GM23248 (cell line): ENCODE results near the gene CDC34. TPM values are rescaled to one million over a fixed set of nuclear protein-coding genes. Genes with fewer than 3 reads are reported as not detected.

Source experiments
- DNase-seq: peaks from one replicate; pipeline ENCODE4 v3.0.0-alpha.2; 2015
- H2AFZ ChIP-seq: fragments of 200-600 bp; sonication (generic); 2 replicates; pipeline ENCODE4 v1.6.1; 2016; ENCODE audit warnings: antibody characterized with exemption
- H3F3A ChIP-seq: fragments of 200-600 bp; sonication (generic); 2 replicates; pipeline ENCODE4 v1.6.1; 2016; ENCODE audit warnings: mild to moderate bottlenecking, antibody characterized with exemption, mixed run types; ENCODE audit not compliant: insufficient read depth
- H3K27ac ChIP-seq: fragments of 200-600 bp; sonication (generic); 2 replicates; pipeline ENCODE4 v1.5.1; 2016; ENCODE audit warnings: mild to moderate bottlenecking
- H3K27me3 ChIP-seq: fragments of 200-600 bp; sonication (generic); replicated peaks from 2 replicates; pipeline ENCODE4 v1.6.1; 2016; ENCODE audit warnings: mild to moderate bottlenecking; ENCODE audit not compliant: insufficient read depth
- H3K36me3 ChIP-seq: fragments of 200-600 bp; sonication (generic); 2 replicates; pipeline ENCODE4 v1.6.1; 2016; ENCODE audit warnings: low read depth, mild to moderate bottlenecking
- H3K4me1 ChIP-seq: fragments of 200-600 bp; sonication (generic); 2 replicates; pipeline ENCODE4 v1.6.1; 2016; ENCODE audit warnings: mild to moderate bottlenecking; ENCODE audit not compliant: insufficient read depth
- H3K4me2 ChIP-seq: fragments of 200-600 bp; sonication (generic); one replicate; pipeline ENCODE4 v1.6.1; 2016; ENCODE audit warnings: mild to moderate bottlenecking; ENCODE audit not compliant: unreplicated experiment
- H3K4me3 ChIP-seq: fragments of 200-600 bp; sonication (generic); 2 replicates; pipeline ENCODE4 v1.5.1; 2016; ENCODE audit warnings: mild to moderate bottlenecking
- H3K79me2 ChIP-seq: fragments of 200-600 bp; sonication (generic); 2 replicates; pipeline ENCODE4 v1.6.1; 2016; ENCODE audit warnings: mild to moderate bottlenecking; ENCODE audit not compliant: insufficient read depth
- H3K9ac ChIP-seq: fragments of 200-600 bp; sonication (generic); 2 replicates; pipeline ENCODE4 v1.6.1; 2016; ENCODE audit warnings: mild to moderate bottlenecking
- H3K9me2 ChIP-seq: fragments of 200-600 bp; sonication (generic); 2 replicates; pipeline ENCODE4 v1.6.1; 2016; ENCODE audit warnings: mixed run types, mild to moderate bottlenecking, moderate library complexity; ENCODE audit not compliant: insufficient read depth
- H3K9me3 ChIP-seq: fragments of 200-600 bp; sonication (generic); one replicate; pipeline ENCODE4 v1.6.1; 2017; ENCODE audit warnings: low read depth
- H4K20me1 ChIP-seq: fragments of 200-600 bp; sonication (generic); 2 replicates; pipeline ENCODE4 v1.6.0; 2016; ENCODE audit not compliant: insufficient read depth
- EZH2 ChIP-seq: fragments of 200-600 bp; sonication (generic); IDR thresholded peaks from 2 replicates; pipeline ENCODE4 v1.6.1; 2018; ENCODE audit warnings: antibody characterized with exemption, mild to moderate bottlenecking; ENCODE audit not compliant: insufficient read depth, poor library complexity, severe bottlenecking
- EZH2phosphoT487 ChIP-seq: fragments of 200-600 bp; sonication (generic); IDR thresholded peaks from 2 replicates; pipeline ENCODE4 v1.6.1; 2018; ENCODE audit warnings: antibody characterized with exemption, moderate library complexity, mild to moderate bottlenecking, low read depth; ENCODE audit not compliant: insufficient read depth
- WGBS, 2 experiments: methylation state at CpG; one replicate each; pipeline ENCODE4 v1.1.6; 2015 to 2017; ENCODE audit warnings: low lambda C conversion rate in 2 of 2, low coverage in 1 of 2; ENCODE audit errors: missing lambda C conversion rate in 2 of 2; 5-methylcytosine and 5-hydroxymethylcytosine counted together
- in situ Hi-C: fragments of 300-500 bp; cut with MboI; formaldehyde crosslinking; loops from 2 replicates; pipeline ENCODE4 v1.15.0; 2020
- polyA plus RNA-seq: library from polyadenylated mRNA; unstranded; fragments of >200 nt; fragmentation: Nextera tagmentation; extraction: Ambion mirVana; gene quantifications from 2 replicates; pipeline ENCODE4 v1.2.1, GENCODE V29; 2016
- total RNA-seq: library from RNA; depleted of rRNA; stranded (reverse); fragments of >200 nt; shearing (Covaris generic); gene quantifications from 2 replicates; pipeline ENCODE4 v1.2.3, GENCODE V29; 2014

CDC34 gene
- total and polyA plus RNA-seq, 2 experiments from 2014 or later = 46.4 to 50.8 TPM

DNA sequence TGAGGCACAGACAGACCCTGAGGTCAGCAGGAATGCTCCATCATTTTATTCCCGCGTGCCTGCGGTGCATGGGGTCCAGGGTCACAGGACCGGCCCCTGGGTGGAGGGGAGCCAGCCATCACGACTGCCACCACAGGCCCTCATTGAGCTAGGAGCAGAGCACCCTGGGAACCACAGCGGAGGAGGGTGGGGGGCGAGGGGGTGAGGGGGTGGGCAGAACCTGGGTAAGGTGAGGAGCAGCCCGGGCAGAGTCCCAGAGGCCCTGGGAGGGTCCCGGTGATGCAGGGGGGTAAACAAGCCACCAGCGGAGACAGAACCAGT lies 36.5 kb upstream of the CDC34 start:
- no peaks in the 10 kb centered on the region for H3K36me3 ChIP-seq
- no peaks in the 10 kb centered on the region for H3K79me2 ChIP-seq
- 43 to 44% methylated on average over 8 to 10 of the region's 10 CpGs for WGBS, 2 experiments
- in situ Hi-C loops = no loop called here
- TF ChIP-seq EZH2 (no peak), EZH2phosphoT487 (no peak)
- no peaks in the 10 kb centered on the region for H3K4me1 ChIP-seq
- no peaks in the 10 kb centered on the region for H3K9me2 ChIP-seq
- no peak overlapping the region for H3K4me3 ChIP-seq
- H3K9ac ChIP-seq = no peak overlapping the region
- H3K27ac ChIP-seq = no peak overlapping the region
- H3F3A ChIP-seq = 0 out of 2 replicates have a peak, but pooled peaks cover 6% of the 10 kb centered on the region
- H2AFZ ChIP-seq = no peak overlapping the region
- H3K4me2 ChIP-seq = no peak overlapping the region
- no peaks in the 10 kb centered on the region for H3K9me3 ChIP-seq
- no peaks in the 10 kb centered on the region for H4K20me1 ChIP-seq
- DNase-seq = no peak
- peaks cover 5% of the 10 kb centered on the region for H3K27me3 ChIP-seq

DNA sequence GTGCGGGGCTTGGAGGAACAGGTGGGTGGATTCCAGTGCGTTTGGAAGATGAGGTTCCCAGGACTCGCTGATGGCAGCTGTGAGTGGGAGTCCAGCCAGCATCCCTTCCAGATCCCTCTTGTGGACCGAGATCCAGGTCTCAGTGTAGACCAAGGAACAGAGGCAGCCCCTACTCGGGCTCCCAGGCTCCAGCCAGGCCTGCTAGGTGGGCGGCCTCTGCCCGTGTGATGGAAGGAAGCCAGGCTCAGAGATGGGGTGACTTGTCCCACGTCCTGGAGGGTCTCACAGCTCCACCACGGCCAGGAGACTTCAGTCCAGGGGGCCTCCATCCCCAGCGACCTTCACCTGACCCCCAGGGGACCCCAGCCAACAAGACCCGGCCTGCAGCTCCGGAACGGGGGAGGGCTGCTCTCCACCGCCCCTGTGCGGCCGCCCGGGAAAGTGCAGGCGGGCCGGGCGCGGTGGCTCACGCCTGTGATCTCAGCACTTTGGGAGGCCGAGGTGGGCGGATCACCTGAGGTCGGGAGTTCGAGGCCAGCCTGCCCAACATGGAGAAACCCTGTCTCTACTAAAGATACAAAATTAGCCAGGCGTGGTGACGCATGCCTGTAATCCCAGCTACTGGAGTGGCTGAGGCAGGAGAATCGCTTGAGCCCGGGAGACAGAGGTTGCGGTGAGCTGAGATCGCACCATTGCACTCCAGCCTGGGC lies 36.0 kb upstream of the CDC34 start:
- Histone ChIP-seq H3K4me2 (no peak overlapping the region), H4K20me1 (no peaks in the 10 kb centered on the region), H3K4me3 (no peak overlapping the region), H2AFZ (no peak overlapping the region), H3K79me2 (no peaks in the 10 kb centered on the region), H3K9me3 (no peaks in the 10 kb centered on the region), H3K27ac (no peak overlapping the region), H3K4me1 (no peaks in the 10 kb centered on the region), H3K27me3 (peaks cover 5% of the 10 kb centered on the region), H3F3A (0 out of 2 replicates have a peak, but pooled peaks cover under 1% of the 10 kb centered on the region), H3K36me3 (no peaks in the 10 kb centered on the region), H3K9ac (no peak overlapping the region), H3K9me2 (no peaks in the 10 kb centered on the region)
- peak; percentile 61 for DNase-seq
- 8% methylated on average over 32 of the region's 32 CpGs for WGBS, 2 experiments
- no peak for TF ChIP-seq EZH2
- no peak for TF ChIP-seq EZH2phosphoT487
- in situ Hi-C loops = no loop called here

DNA sequence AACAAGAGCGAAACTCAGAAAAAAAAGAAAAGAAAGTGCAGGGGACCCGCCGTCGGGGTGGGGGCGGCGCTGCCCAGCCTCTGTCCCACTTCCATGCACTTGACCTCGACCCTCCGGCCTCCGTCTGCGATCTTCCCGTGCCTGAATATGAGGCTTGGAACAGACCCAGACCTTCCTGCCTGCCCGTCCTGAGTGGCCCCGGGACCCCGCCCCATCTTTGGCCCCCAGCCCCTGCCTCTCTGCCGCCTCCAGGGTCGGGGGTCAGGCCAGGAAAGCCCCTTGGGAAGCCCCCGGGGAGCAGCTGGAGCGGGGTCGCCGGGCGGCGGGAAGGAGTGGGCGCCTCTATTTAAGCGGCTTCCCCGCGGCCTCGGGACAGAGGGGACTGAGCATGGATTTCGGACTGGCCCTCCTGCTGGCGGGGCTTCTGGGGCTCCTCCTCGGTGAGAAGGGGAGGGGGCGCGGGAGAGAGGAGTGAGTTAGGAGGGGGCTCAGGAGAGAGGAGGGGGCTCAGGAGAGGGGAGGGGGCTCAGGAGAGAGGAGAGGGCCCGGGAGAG lies 35.4 kb upstream of the CDC34 start, which contains the start of gene MADCAM1:
Gene MADCAM1 (plus strand): TSS at position 375 of the 554 bp plus-strand sequence. CDS start 14 bp downstream, at position 389.
- no peak within 1 kb of the TSS for H3K4me3 ChIP-seq
- H3F3A ChIP-seq = no peaks in the 10 kb centered on the region
- no peak for DNase-seq
- no peaks in the 10 kb centered on the region for H3K36me3 ChIP-seq
- no peaks in the 10 kb centered on the region for H3K4me1 ChIP-seq
- TF ChIP-seq EZH2 (no peak), EZH2phosphoT487 (no peak)
- H3K27me3 ChIP-seq = peaks cover 5% of the 10 kb centered on the region
- H3K9me3 ChIP-seq = no peaks in the 10 kb centered on the region
- H3K27ac ChIP-seq = no peak within 1 kb of the TSS
- no peaks in the 10 kb centered on the region for H3K79me2 ChIP-seq
- no peaks in the 10 kb centered on the region for H4K20me1 ChIP-seq
- no peak within 1 kb of the TSS for H3K9ac ChIP-seq
- H2AFZ ChIP-seq = no peak within 1 kb of the TSS
- 4 to 9% methylated on average over 27 to 28 of the region's 33 CpGs for WGBS, 2 experiments
- H3K4me2 ChIP-seq = no peak within 1 kb of the TSS
- no peaks in the 10 kb centered on the region for H3K9me2 ChIP-seq
- in situ Hi-C loops = no loop called here

DNA sequence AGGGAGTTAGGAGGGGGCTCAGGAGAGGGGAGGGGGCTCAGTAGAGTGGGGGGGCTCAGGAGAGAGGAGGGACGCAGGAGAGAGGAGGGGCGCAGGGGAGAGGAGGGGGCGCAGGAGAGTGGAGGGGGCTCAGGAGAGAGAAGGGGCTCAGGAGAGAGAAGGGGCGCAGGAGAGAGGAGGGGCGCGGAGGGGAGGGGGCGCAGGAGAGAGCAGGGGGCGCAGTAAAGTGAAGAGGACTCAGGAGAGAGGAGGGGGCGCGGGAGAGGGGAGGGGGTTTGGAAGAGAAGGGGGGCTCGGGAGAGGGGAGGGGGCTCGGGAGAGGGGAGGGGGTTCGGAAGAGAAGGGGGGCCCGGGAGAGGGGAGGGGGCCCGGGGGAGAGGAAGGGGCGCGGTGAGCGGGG lies 34.6 kb upstream of the CDC34 start:
- no peaks in the 10 kb centered on the region for H3K9me3 ChIP-seq
- no peak for DNase-seq
- 8% methylated on average over 18 of the region's 18 CpGs; no CpG with 5 or more reads in 1 of the 2 experiments for WGBS, 2 experiments

More for the DNA sequence above, 34.6 kb upstream of the CDC34 start:
- Histone ChIP-seq H3K27me3 (peaks cover 5% of the 10 kb centered on the region), H3K9me2 (no peaks in the 10 kb centered on the region), H3K79me2 (no peaks in the 10 kb centered on the region), H3K9ac (no peak overlapping the region), H3K4me3 (no peak overlapping the region), H3K4me2 (no peak overlapping the region), H3K36me3 (no peaks in the 10 kb centered on the region), H4K20me1 (no peaks in the 10 kb centered on the region), H3F3A (no peaks in the 10 kb centered on the region), H2AFZ (no peak overlapping the region), H3K4me1 (no peaks in the 10 kb centered on the region), H3K27ac (no peak overlapping the region)
- TF ChIP-seq EZH2 (no peak), EZH2phosphoT487 (no peak)
- in situ Hi-C loops = no loop called here
